Hematopoietic multipotent progenitor cell treated with erythropoietin and hydrocortisone succinate and interleukin-3 and kit ligand, for 8 days (in vitro differentiated cells): Measurements from ENCODE around the gene TMOD4.
"Not testable (repeated sequence)": the region's sequence is repeated elsewhere in the genome, so short reads cannot be mapped to it uniquely, and the experiment has no call there.

Source experiments
- DNase-seq: peaks from one replicate; pipeline ENCODE4 v3.0.0-alpha.2; 2015

TMOD4 gene

GRCh38 chr1:151175863-151176262 is at the start of gene TMOD4:
TMOD4 (minus strand) TSS chr1:151175981; CDS start chr1:151174875, 1,106 bp downstream.
- peak; percentile 53 for DNase-seq

- no peak for DNase-seq
Observed at GRCh38 chr1:151222130-151222529, 46.3 kb upstream of the TMOD4 start.

GRCh38 chr1:151221616-151222015 is 45.8 kb upstream of the TMOD4 start:
- peak; percentile 11 for DNase-seq

- no peak for DNase-seq
Observed at GRCh38 chr1:151213560-151213959, 37.8 kb upstream of the TMOD4 start.

GRCh38 chr1:151211972-151212705 is 36.4 kb upstream of the TMOD4 start:
- DNase-seq, result no peak

GRCh38 chr1:151210830-151211229 is 35.0 kb upstream of the TMOD4 start:
- no peak for DNase-seq

- not testable (repeated sequence) for DNase-seq
Observed at GRCh38 chr1:151205381-151205965, 29.7 kb upstream of the TMOD4 start.

- no peak for DNase-seq
Observed at GRCh38 chr1:151199873-151200581, 24.2 kb upstream of the TMOD4 start.

- peak; percentile 99 for DNase-seq
Observed at GRCh38 chr1:151198254-151199127, 22.7 kb upstream of the TMOD4 start, which contains the start of gene PIP5K1A. PIP5K1A (plus strand) TSS chr1:151198552; CDS start chr1:151198997, 445 bp downstream.

- peak; percentile 74 for DNase-seq
Observed at GRCh38 chr1:151197863-151198253, 22.1 kb upstream of the TMOD4 start.

- DNase-seq, result peak; percentile 90
Observed at GRCh38 chr1:151196292-151196800, 20.6 kb upstream of the TMOD4 start.

GRCh38 chr1:151194894-151195594 is 19.3 kb upstream of the TMOD4 start:
- peak; percentile 73 for DNase-seq

- DNase-seq, result peak; percentile 10
Observed at GRCh38 chr1:151193856-151194255, 18.1 kb upstream of the TMOD4 start.

GRCh38 chr1:151193304-151193703 is 17.5 kb upstream of the TMOD4 start:
- no peak for DNase-seq

- DNase-seq, result no peak
Observed at GRCh38 chr1:151192047-151192446, 16.3 kb upstream of the TMOD4 start.

GRCh38 chr1:151189637-151190445 is 14.1 kb upstream of the TMOD4 start, which contains the start of gene VPS72:
VPS72 (minus strand) TSS chr1:151190197; CDS start chr1:151190121, 76 bp downstream.
- peak; percentile 93 for DNase-seq

GRCh38 chr1:151188667-151189066 is 12.9 kb upstream of the TMOD4 start:
- DNase-seq, result not testable (repeated sequence)

GRCh38 chr1:151187205-151187604 is 11.4 kb upstream of the TMOD4 start:
- DNase-seq, result no peak

- no peak for DNase-seq
Observed at GRCh38 chr1:151184211-151184610, 8.4 kb upstream of the TMOD4 start.

GRCh38 chr1:151176514-151177045 is 799 bp upstream of the TMOD4 start:
- no peak for DNase-seq
